NCI-H345 treated with DMSO at 0.1 percent for 48 hours (cell line): ENCODE results near the gene ISG20L2.

Experiments used
- DNase-seq: peaks from one replicate; lab custom pipeline; 2025; ENCODE audit not compliant: unreplicated experiment; lab: John Stamatoyannopoulos, UW

Gene ISG20L2

DNA sequence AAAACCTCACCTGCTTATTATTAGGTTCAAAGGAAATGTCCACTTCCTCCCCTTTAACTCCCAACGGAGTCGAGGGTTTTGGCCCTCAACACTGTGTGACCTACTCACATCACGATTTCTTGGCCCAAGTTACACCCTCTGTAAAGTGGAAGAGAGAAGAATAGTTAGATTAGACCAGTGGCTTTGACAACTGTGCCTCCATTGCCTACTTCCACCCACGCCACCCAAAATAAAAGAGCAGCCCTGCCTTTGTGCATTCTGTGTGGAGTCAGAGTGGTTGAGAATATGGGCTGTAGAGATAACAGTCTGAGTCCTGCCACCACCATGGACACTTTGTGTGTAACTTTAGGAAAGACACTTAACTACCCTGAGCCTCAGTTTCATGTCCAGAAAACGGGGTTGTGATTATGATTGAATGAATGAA is 27.0 kb upstream of the ISG20L2 start:
- no peak for DNase-seq

DNA sequence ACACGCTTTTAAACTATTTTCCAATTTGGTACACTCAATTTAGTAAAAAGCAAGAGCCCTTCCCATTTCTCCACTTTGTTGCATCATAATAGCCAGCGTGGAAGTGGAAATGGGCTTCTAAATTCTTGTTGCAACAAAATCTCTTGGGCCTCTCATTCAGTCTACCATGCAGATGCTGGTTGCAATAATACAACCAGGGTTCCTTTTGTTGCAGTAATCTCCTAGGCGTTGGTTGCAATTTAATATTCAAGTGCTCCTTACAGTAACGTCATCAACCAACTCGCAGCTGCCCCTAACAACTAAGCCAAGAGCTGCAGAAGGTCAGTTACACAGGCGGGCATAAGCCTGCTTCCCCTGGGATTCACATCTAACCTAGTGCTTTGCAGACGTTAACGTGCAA is 25.7 kb upstream of the ISG20L2 start:
- DNase-seq, result no peak

DNA sequence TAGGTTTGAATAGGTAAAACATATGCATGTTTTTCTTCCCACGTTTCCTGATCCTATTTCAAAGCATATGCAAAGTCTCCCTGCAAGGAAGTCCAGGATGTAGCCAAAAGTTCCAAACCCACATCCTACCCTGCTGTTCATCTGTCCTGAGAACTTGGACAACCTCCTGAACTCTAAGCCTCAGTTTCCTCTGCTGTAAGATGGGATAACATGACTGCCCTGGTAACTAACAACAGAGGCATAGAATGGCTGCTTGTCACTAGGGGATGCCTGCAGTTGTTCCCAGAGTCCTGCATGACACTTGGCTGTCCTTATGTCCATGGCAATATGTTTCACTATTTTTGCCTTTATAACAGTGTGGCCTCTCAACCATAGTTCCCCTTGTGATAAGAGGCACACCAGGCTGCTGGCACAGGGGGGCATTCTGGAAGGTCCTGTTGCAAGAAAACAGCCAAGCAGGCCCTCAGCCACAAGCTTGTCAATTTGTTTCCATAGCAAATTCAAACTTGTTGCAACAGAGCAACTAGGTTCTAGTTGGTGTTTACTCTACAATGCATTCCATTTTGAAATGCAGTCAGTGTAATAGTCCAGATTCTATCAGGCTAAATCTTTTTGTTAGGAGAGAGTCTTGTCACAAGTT is 24.4 kb upstream of the ISG20L2 start:
- DNase-seq, result no peak

DNA sequence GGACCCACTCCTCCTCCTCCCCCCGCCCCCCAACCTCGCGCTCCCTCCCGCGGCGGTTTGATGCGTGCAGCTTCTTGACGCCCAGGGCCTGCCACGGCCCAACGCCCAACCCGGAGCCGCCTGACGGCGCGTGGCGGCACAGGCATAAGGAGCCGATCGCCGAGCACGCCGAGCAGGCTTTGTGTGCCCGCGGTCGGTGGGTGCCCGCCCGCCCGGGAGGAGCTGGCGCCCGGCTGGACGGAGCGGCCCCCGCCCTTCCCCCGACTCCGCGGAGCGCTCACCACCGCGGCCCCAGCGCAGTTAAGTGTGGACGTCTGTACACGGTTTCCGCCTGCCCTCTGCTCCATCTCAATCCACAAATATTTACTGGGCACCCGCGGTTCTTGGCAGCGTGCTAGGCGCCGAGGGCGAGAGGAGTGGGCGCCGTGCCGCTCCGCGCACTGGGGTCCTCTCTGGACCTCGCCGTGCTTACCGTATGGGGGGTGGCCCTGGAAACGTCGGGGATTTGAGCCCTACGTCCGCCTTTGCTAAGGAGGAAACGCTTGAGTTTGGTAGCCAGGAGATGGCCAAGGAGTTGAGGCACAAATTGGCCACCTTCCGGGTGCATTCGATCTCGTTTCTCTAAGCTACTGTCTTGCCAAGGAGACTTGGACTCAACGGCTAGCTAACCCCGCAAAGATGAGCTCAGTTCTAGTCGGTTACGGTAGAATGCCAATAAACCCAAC is 23.4 kb upstream of the ISG20L2 start:
- DNase-seq, result peak; percentile 83

DNA sequence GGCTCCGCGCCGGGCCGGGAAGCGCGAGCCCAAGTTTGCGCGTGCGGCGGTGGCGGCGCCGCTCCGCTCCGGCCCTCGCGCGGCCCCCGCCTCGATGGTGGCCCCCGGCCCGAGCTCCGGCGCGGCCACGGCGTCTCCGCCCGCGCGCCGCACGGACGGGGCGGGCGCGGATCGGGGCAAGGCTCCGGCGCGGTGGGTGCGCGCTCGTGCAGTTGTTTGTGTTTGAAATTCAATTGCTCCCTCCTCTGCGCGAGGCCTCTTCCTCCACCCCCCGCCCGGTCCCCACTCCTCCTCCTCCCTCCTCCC is 22.8 kb upstream of the ISG20L2 start, which contains the start of gene HDGF:
TSS of gene HDGF (minus strand) at position 225 of the 306 bp plus-strand sequence. CDS start 246 bp downstream, outside the sequence.
- no peak for DNase-seq

DNA sequence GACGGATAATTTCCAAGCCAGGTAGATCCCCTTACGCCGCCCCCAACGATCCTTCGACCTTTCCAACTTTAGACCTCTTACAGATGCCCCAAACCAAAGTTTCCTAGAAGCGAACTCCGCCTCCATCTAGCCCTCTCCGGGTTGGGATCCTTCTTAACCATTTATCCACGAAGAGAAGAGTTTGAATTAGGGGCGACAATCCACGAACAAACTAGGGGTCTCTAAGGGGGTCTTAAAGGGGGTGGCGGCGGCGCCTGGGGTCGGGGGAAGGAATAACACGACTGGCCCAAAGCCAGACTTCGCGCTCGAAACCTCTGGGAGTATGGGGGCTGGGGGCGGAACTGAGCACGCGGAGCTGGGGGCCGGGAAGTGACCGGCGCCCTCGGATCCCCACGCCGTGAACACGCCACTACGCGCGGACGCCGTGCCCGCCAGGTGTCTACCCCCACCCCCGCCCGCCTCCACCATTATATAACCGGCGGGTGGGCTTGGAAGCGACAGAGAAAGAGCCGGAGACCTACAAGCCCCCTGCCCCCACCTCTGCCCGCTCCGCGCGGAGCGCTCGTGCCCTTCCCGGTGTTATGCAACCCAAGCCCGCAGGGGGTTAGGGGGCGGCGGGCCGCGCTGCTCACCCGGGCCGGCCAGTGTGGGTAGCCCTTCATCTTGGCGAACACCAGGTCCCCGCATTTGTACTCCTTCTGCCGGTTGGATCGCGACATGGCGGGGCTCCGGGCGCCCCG is 22.3 kb upstream of the ISG20L2 start:
- DNase-seq, result no peak

DNA sequence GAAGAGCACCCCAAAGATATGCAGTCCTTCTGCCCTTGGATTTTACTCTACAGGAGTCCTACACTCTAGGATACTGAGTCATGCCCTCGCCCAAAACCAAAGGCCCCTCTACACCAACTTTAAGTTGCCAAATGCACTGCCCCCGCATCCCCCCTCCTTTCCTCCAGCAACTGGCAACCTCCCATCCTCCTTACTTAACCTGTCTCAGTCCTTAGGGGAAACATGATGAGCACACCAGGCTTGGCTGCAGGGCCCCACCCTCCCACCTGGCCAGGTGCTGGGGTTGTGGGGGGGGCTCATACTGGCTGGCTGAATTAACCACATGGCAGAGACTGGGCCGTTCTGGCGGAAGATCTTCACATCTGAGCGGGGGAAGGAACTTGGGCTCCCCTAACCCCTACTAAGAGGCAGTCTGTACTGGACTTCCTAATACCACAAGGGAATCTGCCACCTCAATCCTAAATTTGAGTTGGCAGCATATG is 21.7 kb upstream of the ISG20L2 start:
- DNase-seq, result no peak

DNA sequence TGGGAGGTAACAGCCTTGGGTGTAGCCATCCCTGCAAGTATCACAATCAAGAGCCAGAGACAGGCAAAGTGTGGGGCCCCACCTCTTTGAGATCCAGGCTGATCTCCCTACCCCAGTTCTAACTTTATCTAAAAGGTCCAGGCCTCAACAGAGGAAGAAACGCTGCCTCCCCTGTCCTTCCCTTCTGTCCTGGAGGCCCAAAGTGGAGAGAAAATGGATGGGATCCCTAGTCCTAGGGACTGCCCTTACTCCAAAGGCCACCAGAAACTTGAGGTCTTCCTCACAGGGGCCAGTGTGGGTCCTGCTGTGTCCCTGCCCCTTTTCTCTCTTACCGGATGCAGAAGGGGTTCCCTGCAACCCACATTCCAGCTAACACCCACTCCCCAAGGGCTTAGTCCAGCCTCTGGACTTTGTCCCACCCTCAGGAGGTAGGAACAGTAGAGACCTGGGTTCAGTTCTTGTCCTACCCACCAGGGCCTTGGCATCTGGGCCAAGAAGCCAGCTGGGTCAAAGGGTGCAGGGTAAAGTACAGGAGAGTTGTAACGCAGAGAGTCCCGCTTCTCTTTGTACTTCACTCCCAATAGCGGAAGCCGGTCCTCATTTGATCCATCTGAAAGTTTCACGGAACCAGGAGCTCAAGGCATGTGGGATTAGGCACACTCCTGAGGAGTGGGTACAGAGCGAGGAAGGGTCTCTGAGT is 21.0 kb upstream of the ISG20L2 start:
- DNase-seq, result no peak

DNA sequence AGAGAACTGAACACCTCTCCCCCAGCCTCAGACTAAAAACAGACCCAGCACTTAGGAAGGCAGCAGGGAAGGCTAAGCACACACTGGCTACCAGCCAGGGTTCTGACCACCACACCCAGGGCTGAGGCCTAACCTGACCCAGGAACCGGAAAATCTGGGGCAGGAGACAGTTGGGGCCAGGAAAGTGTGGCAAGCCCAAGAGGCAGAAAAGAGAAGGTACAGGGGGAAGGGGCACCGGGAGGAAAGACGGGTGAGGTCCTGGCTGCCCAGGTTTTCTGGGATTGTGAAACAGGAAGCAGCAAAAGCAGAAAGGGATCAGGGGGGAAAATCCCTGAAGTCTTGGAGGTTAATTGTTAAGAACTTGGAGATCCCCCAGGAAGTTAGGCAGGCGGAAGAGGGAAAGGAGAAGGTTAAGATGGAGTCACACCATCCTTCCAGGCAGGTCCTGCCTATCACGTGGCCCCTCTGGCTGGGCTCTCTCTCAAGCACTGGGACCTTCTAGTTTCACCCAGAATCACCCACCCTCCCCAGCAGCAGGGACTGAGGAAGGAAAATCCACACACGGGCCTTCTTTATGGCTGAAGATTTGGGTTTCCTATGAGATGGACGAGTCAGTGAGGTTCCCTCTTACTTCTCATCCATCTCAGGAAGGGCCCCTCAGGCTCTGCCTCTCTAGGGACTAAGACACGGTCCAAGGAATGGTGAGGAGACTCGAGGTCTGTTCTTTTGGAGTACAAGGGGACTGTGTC is 20.3 kb upstream of the ISG20L2 start:
- no peak for DNase-seq

DNA sequence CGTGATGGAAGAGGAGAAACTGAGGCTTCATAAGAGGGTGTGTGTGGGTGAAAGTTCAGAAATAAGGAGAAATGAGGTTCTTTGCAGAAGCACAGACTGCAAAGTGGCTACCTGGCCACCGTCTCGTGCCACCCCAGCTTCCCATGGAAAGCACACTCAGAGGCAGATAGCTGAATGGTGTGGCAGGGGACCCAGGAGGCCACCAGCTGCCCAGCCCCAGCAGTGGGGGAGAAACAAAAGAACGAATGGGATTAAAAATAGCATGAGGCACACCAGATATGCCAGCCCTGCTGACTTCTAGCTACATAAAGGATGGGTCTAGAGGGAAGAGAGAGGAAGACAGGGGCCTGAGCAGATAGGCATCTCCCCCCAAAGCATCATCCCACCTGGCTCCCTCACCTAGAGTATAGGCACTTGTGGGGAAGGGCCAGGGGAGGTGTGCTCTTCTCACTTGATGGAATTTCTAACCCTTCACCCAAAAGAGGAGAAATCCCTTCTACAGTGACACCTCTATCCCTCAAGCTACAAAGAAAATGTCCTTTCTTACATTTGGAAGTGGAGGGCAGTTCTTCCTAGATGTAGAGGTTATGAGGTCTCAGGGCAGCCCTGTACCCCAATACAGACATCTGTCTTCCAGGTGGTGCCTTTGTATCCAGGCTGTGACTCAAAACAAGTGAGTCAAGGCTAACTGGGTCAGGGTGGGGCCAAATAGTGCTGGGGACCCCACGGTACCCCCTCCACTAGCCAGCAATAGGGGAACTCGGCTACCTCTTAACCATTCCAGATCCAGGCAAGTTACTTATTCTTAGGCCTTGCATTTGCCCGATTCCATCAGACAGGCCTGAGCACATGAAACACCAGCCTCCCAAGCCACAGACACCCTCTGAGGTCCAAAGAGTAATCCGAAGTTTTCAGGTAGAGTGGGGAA is 19.4 kb upstream of the ISG20L2 start:
- DNase-seq, result no peak

DNA sequence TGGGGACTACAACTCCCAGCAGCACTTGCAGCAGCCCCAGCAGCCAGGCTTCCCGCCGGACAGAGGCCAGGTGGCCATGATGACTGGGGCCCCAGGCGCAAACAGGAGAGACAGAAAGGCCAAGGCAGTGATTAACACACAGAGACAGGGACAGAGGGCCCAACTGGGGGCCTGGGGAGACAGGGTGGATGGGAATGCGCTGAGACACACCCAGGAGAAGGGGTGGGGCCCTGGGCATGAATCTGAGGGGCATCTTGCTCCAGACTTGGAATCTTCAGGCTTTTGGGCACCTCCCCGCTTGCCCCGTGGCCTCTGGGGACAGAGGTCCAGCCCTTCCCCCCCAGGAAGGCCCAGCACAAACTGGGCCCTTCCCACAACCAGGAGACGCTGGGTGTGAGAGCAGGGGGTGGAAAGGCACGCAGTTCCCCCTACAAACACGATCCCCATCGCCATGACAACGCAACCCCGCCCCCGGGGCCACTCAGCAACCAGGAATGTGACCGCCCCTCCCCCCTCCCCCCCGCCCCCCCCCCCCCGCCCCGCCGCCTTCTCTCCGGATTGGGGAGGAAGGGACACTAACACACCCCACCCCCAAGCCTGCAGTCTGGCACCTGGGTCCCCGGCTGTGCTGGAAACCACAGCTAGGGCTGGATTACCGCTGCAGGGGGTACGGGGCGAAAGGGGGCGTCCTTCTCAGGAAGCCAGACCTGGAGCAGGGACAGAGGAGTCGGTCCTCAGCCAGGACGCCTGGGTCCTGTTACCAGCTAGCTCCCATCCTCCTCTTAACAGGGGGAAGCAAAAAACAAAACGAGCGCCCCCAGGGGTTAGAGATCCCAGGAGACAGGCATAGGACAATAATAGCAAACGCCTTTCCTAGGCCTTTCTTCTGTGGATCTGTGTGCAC is 18.4 kb upstream of the ISG20L2 start:
- DNase-seq, result peak; percentile 34

DNA sequence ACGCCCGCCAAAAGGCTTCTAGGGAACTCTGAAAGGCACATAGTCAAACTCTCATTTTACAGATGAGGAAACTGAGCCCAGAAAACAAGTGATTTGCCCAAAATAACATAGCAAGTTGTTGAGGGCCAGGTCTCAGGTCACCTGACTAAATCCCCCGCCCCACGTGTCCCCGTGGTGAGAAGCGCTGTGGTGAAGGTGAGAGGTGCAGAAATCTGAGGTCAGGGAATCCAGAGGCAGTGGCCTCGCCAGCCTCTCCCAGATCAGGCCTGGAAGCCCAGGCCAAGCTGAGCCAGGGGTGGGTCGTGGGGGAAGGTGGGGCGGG is 17.8 kb upstream of the ISG20L2 start:
- no peak for DNase-seq

DNA sequence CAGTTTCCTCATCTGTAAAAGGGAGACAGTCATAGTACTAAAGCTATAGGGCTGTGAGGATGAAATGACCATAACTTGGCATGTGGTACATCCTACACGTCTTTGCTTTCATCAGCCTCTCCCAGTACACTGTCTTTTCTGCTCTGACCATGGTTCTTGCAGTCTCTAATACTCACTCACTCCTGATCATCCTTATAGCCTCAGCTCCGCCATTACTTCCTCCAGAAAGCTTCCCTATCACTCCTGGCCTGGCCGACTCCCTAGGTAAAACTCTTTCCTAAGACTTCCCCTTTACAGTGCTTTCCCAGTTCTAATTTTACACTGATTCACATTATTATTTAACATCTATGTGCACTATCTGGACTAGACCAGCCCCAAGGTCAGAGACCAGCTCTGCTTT is 17.3 kb upstream of the ISG20L2 start:
- no peak for DNase-seq

DNA sequence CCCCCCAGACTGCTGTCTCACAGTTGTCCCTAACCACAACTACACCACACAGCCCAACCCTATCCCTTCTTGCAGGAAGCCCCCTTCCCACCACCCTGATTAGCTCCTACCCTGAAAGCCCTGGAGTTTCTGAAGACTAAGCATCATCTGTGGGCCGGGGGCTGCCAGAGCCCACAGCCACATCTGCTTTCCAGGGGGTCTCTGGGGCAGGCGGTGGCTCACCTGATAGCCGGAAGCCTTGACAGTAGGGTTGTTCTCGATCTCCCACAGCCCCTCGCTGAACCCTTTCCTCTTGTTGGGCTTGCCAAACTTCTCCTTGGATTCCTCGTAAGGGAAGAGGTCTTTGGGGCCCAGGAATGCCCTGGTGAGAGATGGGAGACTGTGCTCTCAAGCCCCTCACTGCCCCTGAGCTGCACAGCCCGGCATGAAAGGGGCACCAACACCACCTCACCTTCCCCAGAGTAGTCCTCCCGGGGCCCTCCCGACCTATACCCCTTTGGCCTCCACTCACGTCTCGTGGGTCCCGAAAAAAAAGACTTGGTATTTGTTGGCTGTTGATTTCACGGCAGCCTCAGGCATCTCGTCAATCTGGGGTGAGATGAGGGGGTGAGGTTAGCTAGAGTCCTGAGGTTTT is 16.3 kb upstream of the ISG20L2 start:
- DNase-seq, result no peak

DNA sequence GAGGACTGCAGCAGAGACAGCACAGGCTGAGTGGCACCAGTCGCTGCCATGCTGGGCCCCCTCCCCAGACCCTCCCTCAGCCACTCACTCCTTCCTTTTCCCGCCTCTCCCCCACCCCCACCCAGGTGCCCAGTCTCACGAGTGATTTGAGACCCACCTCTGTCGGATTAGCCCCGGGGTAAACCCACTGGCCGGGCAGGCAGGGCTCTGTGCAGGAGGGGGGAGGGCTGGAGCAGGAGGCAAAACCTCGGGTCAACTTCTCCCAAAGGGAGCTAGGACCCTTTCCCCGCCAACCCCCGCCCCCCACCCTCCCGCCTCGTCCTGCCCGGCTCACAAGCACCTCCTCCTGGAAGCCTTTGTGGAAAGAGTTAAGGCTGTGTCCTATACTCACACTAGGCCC is 15.8 kb upstream of the ISG20L2 start:
- DNase-seq, result no peak

DNA sequence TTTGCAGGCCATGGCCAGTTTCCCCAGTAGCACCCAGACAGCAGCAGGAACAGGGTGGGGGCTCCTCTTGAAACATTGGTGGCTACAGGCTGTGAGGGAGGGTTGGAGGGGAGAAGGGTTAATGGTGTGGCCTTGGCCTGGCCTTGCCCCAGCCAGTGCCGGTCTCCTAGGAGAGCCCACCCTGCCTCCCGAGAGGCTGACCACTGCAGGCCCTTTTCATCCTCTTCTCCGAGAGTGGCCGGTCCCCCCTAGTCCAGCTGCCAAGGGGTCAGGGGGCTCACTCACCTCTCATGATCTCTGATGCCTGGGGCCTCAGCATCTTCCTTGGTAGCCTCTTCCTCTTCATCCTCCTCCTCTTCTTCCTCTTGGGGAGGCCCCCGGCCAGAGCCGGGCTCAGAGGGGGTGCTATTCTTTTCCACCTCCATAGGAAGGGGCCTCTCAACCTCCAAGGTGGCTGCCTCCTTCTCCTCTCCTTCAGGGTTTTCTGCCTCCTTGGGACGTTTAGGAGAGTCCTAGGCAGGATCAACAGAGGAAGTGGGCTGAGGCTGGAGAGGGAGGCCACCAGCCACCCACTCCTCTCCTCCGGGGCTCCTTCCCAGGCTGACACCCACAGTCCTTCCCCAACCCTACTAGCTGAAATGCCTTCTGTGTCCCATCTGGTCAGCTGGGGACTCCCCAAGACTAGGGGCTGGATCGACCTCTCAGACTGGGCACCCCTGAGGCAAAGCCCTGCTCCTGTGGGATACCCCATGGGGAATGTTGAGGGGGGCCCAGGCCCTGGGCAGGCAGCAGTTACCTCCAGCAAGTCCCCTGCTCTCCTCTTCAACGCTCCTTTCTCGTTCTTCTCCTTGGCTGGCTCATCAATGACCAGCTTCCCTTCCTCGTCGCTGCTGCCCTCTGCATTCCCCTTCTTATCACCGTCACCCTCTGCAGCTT is 15.1 kb upstream of the ISG20L2 start:
- DNase-seq, result no peak

DNA sequence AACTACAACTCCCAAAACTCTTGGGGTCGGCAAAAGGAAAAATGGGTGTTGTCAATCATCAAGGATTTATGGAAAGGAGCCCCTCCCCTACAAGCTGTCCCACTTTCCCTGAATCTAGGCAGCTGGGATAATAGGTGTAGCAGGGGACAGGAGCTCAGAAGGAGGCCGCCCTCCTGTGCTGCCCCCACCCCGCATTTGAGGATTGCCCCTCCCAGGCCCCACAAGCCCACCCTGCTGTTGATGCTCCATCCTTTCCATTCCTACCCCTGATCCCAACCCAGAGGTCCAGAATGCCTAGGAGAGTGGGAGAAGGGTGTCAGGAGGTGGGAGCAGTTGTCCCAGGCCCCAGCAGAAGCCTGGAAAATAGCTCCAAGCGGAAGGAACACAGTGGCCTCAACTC is 14.2 kb upstream of the ISG20L2 start:
- no peak for DNase-seq
